ENCODE results near the gene DDAH1.

The DDAH1 gene

GRCh38 chr1:85437139-85437538 is 27.8 kb downstream of the DDAH1 start:
- DNase-seq, result no peak

GRCh38 chr1:85433096-85433495 is 31.9 kb downstream of the DDAH1 start:
- no peak for DNase-seq

GRCh38 chr1:85428471-85429089 is 36.4 kb downstream of the DDAH1 start:
- no peak for DNase-seq

GRCh38 chr1:85427849-85428248 is 37.1 kb downstream of the DDAH1 start:
- no peak for DNase-seq

- no peak for DNase-seq
Measured at GRCh38 chr1:85427331-85427730, 37.6 kb downstream of the DDAH1 start.

GRCh38 chr1:85421179-85421578 is 43.8 kb downstream of the DDAH1 start:
- no peak for DNase-seq

GRCh38 chr1:85420199-85420598 is 44.8 kb downstream of the DDAH1 start:
- no peak for DNase-seq

- no peak for DNase-seq
Measured at GRCh38 chr1:85417876-85418275, 47.1 kb downstream of the DDAH1 start.

- no peak for DNase-seq
Measured at GRCh38 chr1:85417017-85417416, 47.9 kb downstream of the DDAH1 start.

- no peak for DNase-seq
Measured at GRCh38 chr1:85413169-85413568, 51.8 kb downstream of the DDAH1 start.

- DNase-seq, result no peak
Measured at GRCh38 chr1:85411567-85412305, 53.2 kb downstream of the DDAH1 start.

- DNase-seq, result no peak
Measured at GRCh38 chr1:85409516-85409915, 55.4 kb downstream of the DDAH1 start.

- no peak for DNase-seq
Measured at GRCh38 chr1:85407746-85408377, 57.1 kb downstream of the DDAH1 start.

- no peak for DNase-seq
Measured at GRCh38 chr1:85406887-85407533, 57.9 kb downstream of the DDAH1 start.

GRCh38 chr1:85406081-85406480 is 58.9 kb downstream of the DDAH1 start:
- no peak for DNase-seq

- no peak for DNase-seq
Measured at GRCh38 chr1:85404408-85404807, 60.6 kb downstream of the DDAH1 start.

GRCh38 chr1:85398391-85399064 is 66.4 kb downstream of the DDAH1 start:
- no peak for DNase-seq

- DNase-seq, result no peak
Measured at GRCh38 chr1:85397490-85398032, 67.4 kb downstream of the DDAH1 start.

GRCh38 chr1:85396194-85396593 is 68.8 kb downstream of the DDAH1 start:
- no peak for DNase-seq

GRCh38 chr1:85394130-85394529 is 70.8 kb downstream of the DDAH1 start:
- DNase-seq, result no peak

GRCh38 chr1:85393490-85393889 is 71.5 kb downstream of the DDAH1 start:
- no peak for DNase-seq

GRCh38 chr1:85388416-85388815 is 76.5 kb downstream of the DDAH1 start:
- no peak for DNase-seq

- DNase-seq, result no peak
Measured at GRCh38 chr1:85387781-85388180, 77.2 kb downstream of the DDAH1 start.
